Kidney (tissue), 14 donors: ENCODE measurements around the gene MMP11. TPM values are rescaled to one million over a fixed set of nuclear protein-coding genes. Genes with fewer than 3 reads are reported as not detected.
A peak's percentile ranks its signal among the peaks of the same experiment; 100 is the strongest.

Source experiments
- DNase-seq, 5 donors: peaks; one replicate each; pipeline ENCODE4 v3.0.0-alpha.2; 2013 to 2020
- FAIRE-seq: peaks from 2 replicates; lab custom pipeline; 2012; peaks lifted over from hg19 to GRCh38; lab: Jason Lieb, UNC
- H3K27ac ChIP-seq, 2 donors: one replicate each; pipeline ENCODE4 v1.7.0; 2013; ENCODE audit warnings: low read depth in 2 of 2, low read length in 2 of 2, inconsistent platforms in 1 of 2
- H3K27me3 ChIP-seq: one replicate; pipeline ENCODE4 v1.7.1; 2013; ENCODE audit warnings: low read length, inconsistent platforms; ENCODE audit not compliant: control insufficient read depth, insufficient read depth
- H3K36me3 ChIP-seq, 3 donors: one replicate each; pipeline versions ENCODE4 v1.7.0 to v1.7.1; 2013; ENCODE audit warnings: low read length in 3 of 3, control low read depth in 1 of 3, inconsistent platforms in 1 of 3; ENCODE audit not compliant: insufficient read depth in 3 of 3, control insufficient read depth in 2 of 3
- H3K4me1 ChIP-seq, 3 donors: one replicate each; pipeline versions ENCODE4 v1.7.0 to v1.7.1; 2013; ENCODE audit warnings: low read length in 3 of 3, inconsistent platforms in 1 of 3, low read depth in 1 of 3; ENCODE audit not compliant: control insufficient read depth in 2 of 3, insufficient read depth in 2 of 3
- H3K4me3 ChIP-seq, 3 donors: one replicate each; pipeline versions ENCODE4 v1.7.0 to v1.8.1; 2013; ENCODE audit warnings: low read length in 3 of 3, control low read depth in 1 of 3, inconsistent platforms in 1 of 3
- H3K9ac ChIP-seq, 3 donors: one replicate each; pipeline versions ENCODE4 v1.7.0 to v1.7.1; 2013; ENCODE audit warnings: low read length in 3 of 3, control low read depth in 1 of 3, inconsistent platforms in 1 of 3
- H3K9me3 ChIP-seq, 3 donors: one replicate each; pipeline versions ENCODE4 v1.7.0 to v1.7.1; 2013; ENCODE audit warnings: low read length in 3 of 3, control low read depth in 1 of 3, inconsistent platforms in 1 of 3; ENCODE audit not compliant: control insufficient read depth in 2 of 3, insufficient read depth in 1 of 3
- CTCF ChIP-seq: IDR thresholded peaks from 3 replicates; pipeline ENCODE4 v1.5.1; 2012; ENCODE audit warnings: mild to moderate bottlenecking, moderate library complexity, borderline replicate concordance; ENCODE audit not compliant: insufficient read depth; ENCODE audit errors: extremely low read depth
- intact Hi-C: fragments of 100-400 bp; cut with DNase I; formaldehyde crosslinking; loops from one replicate; pipeline ENCODE4 v1.11.1; 2022
- polyA plus RNA-seq: library from polyadenylated mRNA; stranded (reverse); fragments of 350-450 nt; fragmentation: Illumina TruSeq; extraction: RNeasy Lipid Tissue Mini Kit (QIAGEN cat#74804); gene quantifications from one replicate; pipeline ENCODE4 v1.2.3, GENCODE V29; 2014; ENCODE audit warnings: low read depth, low replicate concordance; ENCODE audit not compliant: insufficient read depth
- total RNA-seq: library from RNA; stranded (reverse); fragmentation: NEBNext Ultra II Directional; extraction: Animal tissue kit (Norgen Biotek cat#: 25700); gene quantifications from one replicate; pipeline ENCODE4 v1.2.1, GENCODE V29; 2021
- donor health status: control.
- donor health status: control.
- donor health status: control.
- donor health status: control.
- donor health status: control.
- donor health status: DM: yes; HTN: yes; CAD: no.
- donor health status: Normal renal cell carcinoma (clear cell type).

MMP11 gene
- total and polyA plus RNA-seq, 2 donors from 2014 or later: 2.7 to 4.4 TPM

DNA sequence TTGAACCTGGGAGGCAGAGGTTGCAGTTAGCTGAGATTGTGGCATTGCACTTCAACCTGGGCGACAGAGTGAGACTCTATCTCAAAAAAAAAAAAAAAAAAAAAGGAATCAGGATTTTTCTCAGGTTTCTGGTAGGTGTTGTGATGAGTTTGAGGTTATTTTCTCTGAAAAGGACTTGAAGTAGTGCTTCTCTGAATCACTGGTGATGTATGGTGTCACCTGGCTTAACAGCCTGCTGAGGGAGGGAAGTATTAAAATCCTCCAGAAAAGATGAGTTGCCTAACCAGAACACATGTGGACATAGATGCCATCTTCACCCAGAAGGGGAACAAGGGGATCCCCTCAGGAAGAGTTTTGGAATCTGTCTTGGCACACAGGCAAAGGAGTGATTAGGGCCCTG lies 34.2 kb downstream of the MMP11 start:
- FAIRE-seq (no peak), DNase-seq (no peak)
- H3K9ac ChIP-seq: no peak overlapping the region
- H3K4me3 ChIP-seq: no peak overlapping the region
- no peak for TF ChIP-seq CTCF
- intact Hi-C loops: no loop called here
- H3K27me3 ChIP-seq: no peaks in the 10 kb centered on the region
- H3K4me1 ChIP-seq: no peaks in the 10 kb centered on the region
- no peaks in the 10 kb centered on the region for H3K9me3 ChIP-seq
- peaks cover 8 to 34% (median 21%) of the 10 kb centered on the region in 3 donors for H3K36me3 ChIP-seq
- no peak overlapping the region for H3K27ac ChIP-seq

DNA sequence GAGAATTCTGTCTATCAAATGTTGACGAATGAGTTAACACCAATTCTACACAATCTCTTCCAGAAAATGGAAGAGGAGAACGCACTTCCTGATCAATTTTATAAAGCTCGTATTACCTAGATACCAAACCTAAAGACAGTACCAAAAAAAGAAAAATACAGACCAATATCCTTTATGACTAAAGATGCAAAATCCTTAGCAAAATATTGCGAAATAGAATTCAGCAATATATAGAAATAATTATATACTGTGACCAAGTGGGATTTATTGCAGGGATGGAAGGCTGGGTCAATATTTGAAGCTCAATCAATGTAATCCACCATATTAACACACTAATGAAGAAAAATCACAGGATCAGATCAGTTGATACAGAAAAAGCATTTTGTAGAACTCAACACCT lies 39.7 kb downstream of the MMP11 start:
- H3K4me1 ChIP-seq: no peaks in the 10 kb centered on the region

GRCh38 chr22:23815541-23816155 lies 43.0 kb downstream of the MMP11 start:
- H3K9ac ChIP-seq: no peak overlapping the region
- H3K4me1 ChIP-seq: no peaks in the 10 kb centered on the region
- peak in 1 of 5 donors; percentile 22 for DNase-seq
- no peak overlapping the region for H3K27ac ChIP-seq
- H3K36me3 ChIP-seq: peaks cover 4 to 27% (median 15%) of the 10 kb centered on the region in 3 donors
- TF ChIP-seq CTCF: no peak
- FAIRE-seq: no peak
- no peaks in the 10 kb centered on the region for H3K27me3 ChIP-seq
- no peaks in the 10 kb centered on the region for H3K9me3 ChIP-seq
- intact Hi-C loops: no loop called here
- no peak overlapping the region for H3K4me3 ChIP-seq

More for the DNA sequence above, 39.7 kb downstream of the MMP11 start:
- no peaks in the 10 kb centered on the region for H3K27me3 ChIP-seq
- no peak overlapping the region for H3K4me3 ChIP-seq
- TF ChIP-seq CTCF: no peak
- H3K9me3 ChIP-seq: no peaks in the 10 kb centered on the region
- no peak overlapping the region for H3K27ac ChIP-seq
- H3K9ac ChIP-seq: no peak overlapping the region
- intact Hi-C loops: no loop called here
- peaks cover 4 to 14% (median 12%) of the 10 kb centered on the region in 3 donors for H3K36me3 ChIP-seq
- DNase-seq (no peak), FAIRE-seq (no peak)
